DOHH2 (cell line): Measurements from ENCODE around the gene KIF19.

ENCODE experiments used
- H3F3A ChIP-seq: fragments of 200-600 bp; sonication (generic), shearing (Covaris generic); 2 replicates; pipeline ENCODE4 v1.6.0; 2016; ENCODE audit warnings: antibody characterized with exemption, mild to moderate bottlenecking; ENCODE audit not compliant: control insufficient read depth, insufficient read depth
- H3K27ac ChIP-seq: fragments of 200-600 bp; sonication (generic); 2 replicates; pipeline ENCODE4 v1.5.1; 2014; ENCODE audit warnings: low read depth, mild to moderate bottlenecking, low read length, moderate library complexity
- H3K27me3 ChIP-seq: fragments of 200-600 bp; sonication (generic); 2 replicates; pipeline ENCODE4 v1.6.1; 2014; ENCODE audit warnings: mild to moderate bottlenecking, low read length, mixed read lengths; ENCODE audit not compliant: control insufficient read depth
- H3K36me3 ChIP-seq: fragments of 200-600 bp; sonication (generic); 2 replicates; pipeline ENCODE4 v1.6.1; 2014; ENCODE audit warnings: mild to moderate bottlenecking, low read length, moderate library complexity, mixed read lengths; ENCODE audit not compliant: control insufficient read depth
- H3K4me1 ChIP-seq: fragments of 200-600 bp; sonication (generic); 2 replicates; pipeline ENCODE4 v1.6.1; 2014; ENCODE audit warnings: mild to moderate bottlenecking, low read length, mixed read lengths; ENCODE audit not compliant: control insufficient read depth
- H3K4me2 ChIP-seq: fragments of 200-600 bp; sonication (generic); 2 replicates; pipeline ENCODE4 v1.6.0; 2014; ENCODE audit warnings: mild to moderate bottlenecking, low read length, moderate library complexity
- H3K4me3 ChIP-seq: fragments of 200-600 bp; sonication (generic); 2 replicates; pipeline ENCODE4 v1.5.1; 2014; ENCODE audit warnings: mild to moderate bottlenecking, low read length, mixed read lengths
- H3K79me2 ChIP-seq: fragments of 200-600 bp; sonication (generic); 2 replicates; pipeline ENCODE4 v1.6.1; 2014; ENCODE audit warnings: mild to moderate bottlenecking, low read length, mixed read lengths; ENCODE audit not compliant: control insufficient read depth
- H3K9me2 ChIP-seq: fragments of 200-600 bp; sonication (generic); replicated peaks from 2 replicates; pipeline ENCODE4 v1.6.1; 2014; ENCODE audit warnings: mild to moderate bottlenecking, low read length, mixed read lengths; ENCODE audit not compliant: control insufficient read depth
- H3K9me3 ChIP-seq: fragments of 200-600 bp; sonication (generic); 2 replicates; pipeline ENCODE4 v1.6.1; 2014; ENCODE audit warnings: antibody characterized with exemption, low read length, mixed read lengths; ENCODE audit not compliant: control insufficient read depth, insufficient read depth
- H4K20me1 ChIP-seq: fragments of 200-600 bp; sonication (generic); 2 replicates; pipeline ENCODE4 v1.6.0; 2014; ENCODE audit warnings: low read depth, mild to moderate bottlenecking, antibody characterized with exemption, low read length, moderate library complexity; ENCODE audit not compliant: control insufficient read depth, insufficient read depth
- CTCF ChIP-seq: fragments of 200-600 bp; sonication (generic); IDR thresholded peaks from one replicate; pipeline ENCODE4 v1.5.1; 2014; ENCODE audit warnings: antibody characterized with exemption, mild to moderate bottlenecking, low read depth, low read length; ENCODE audit not compliant: poor library complexity, severe bottlenecking
- EZH2phosphoT487 ChIP-seq: fragments of 200-600 bp; sonication (generic); IDR thresholded peaks from 2 replicates; pipeline ENCODE4 v1.6.1; 2017; ENCODE audit warnings: borderline replicate concordance, mild to moderate bottlenecking, antibody characterized with exemption, low read length, moderate library complexity, mixed read lengths

KIF19 gene

GRCh38 chr17:74354561-74354960 is 28.5 kb downstream of the KIF19 start:
- no peak overlapping the region for H3K27ac ChIP-seq
- no peaks in the 10 kb centered on the region for H3F3A ChIP-seq
- H3K9me3 ChIP-seq = no peaks in the 10 kb centered on the region
- H4K20me1 ChIP-seq = no peaks in the 10 kb centered on the region
- H3K4me3 ChIP-seq = no peak overlapping the region
- H3K79me2 ChIP-seq = no peaks in the 10 kb centered on the region
- H3K4me2 ChIP-seq = no peak overlapping the region
- no peaks in the 10 kb centered on the region for H3K9me2 ChIP-seq
- no peaks in the 10 kb centered on the region for H3K36me3 ChIP-seq
- no peak for TF ChIP-seq CTCF
- TF ChIP-seq EZH2phosphoT487 = no peak
- H3K27me3 ChIP-seq = no peaks in the 10 kb centered on the region
- H3K4me1 ChIP-seq = no peaks in the 10 kb centered on the region

GRCh38 chr17:74355065-74355464 is 29.0 kb downstream of the KIF19 start:
- no peaks in the 10 kb centered on the region for H3K27me3 ChIP-seq
- no peaks in the 10 kb centered on the region for H3F3A ChIP-seq
- no peaks in the 10 kb centered on the region for H3K36me3 ChIP-seq
- no peak overlapping the region for H3K4me3 ChIP-seq
- no peaks in the 10 kb centered on the region for H4K20me1 ChIP-seq
- H3K4me2 ChIP-seq = no peak overlapping the region
- H3K27ac ChIP-seq = no peak overlapping the region
- H3K9me3 ChIP-seq = no peaks in the 10 kb centered on the region
- H3K79me2 ChIP-seq = no peaks in the 10 kb centered on the region
- TF ChIP-seq EZH2phosphoT487 (no peak), CTCF (no peak)
- H3K9me2 ChIP-seq = no peaks in the 10 kb centered on the region
- no peaks in the 10 kb centered on the region for H3K4me1 ChIP-seq

GRCh38 chr17:74356646-74357465 is 30.8 kb downstream of the KIF19 start:
- TF ChIP-seq CTCF = no peak
- no peak for TF ChIP-seq EZH2phosphoT487
- Histone ChIP-seq H3K27ac (no peak overlapping the region), H3K4me2 (no peak overlapping the region), H3K9me3 (no peaks in the 10 kb centered on the region), H3K79me2 (no peaks in the 10 kb centered on the region), H3K36me3 (no peaks in the 10 kb centered on the region), H3K4me1 (no peaks in the 10 kb centered on the region), H3K4me3 (no peak overlapping the region), H4K20me1 (no peaks in the 10 kb centered on the region), H3K9me2 (no peaks in the 10 kb centered on the region), H3F3A (no peaks in the 10 kb centered on the region), H3K27me3 (no peaks in the 10 kb centered on the region)
